Hepatocyte (in vitro differentiated cells): ENCODE data around the gene BMPR1A.

Experiments used
- CTCF ChIP-seq: fragments of 200-600 bp; sonication (generic); IDR thresholded peaks from 2 replicates; pipeline ENCODE4 v1.5.1; 2016; ENCODE audit warnings: antibody characterized with exemption, mild to moderate bottlenecking; ENCODE audit not compliant: poor library complexity
- EZH2 ChIP-seq: fragments of 200-600 bp; sonication (generic); IDR thresholded peaks from 2 replicates; pipeline ENCODE4 v1.6.1; 2016; ENCODE audit warnings: antibody characterized with exemption, mild to moderate bottlenecking, borderline replicate concordance

DNA sequence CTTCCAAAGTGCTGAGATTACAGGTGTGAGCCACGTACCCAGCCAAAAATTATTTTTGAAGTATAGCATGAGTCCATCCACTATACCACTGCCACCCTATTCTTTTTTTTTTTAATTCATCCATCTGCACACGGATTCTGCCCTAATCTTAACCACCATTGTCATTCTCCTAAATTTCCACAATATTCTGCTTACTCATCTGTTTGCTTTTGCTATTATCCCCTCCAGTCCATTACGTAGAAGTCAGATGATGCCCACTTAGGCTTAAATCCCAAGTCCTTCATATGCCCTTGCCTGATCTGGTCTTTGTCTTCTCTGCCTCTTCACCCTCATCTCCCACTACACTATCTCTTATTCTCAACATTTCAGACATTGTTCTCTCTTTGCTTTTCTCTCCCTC lies 114.3 kb downstream of the BMPR1A start:
- no peak for TF ChIP-seq CTCF
- TF ChIP-seq EZH2, result no peak
